H1 (cell line): ENCODE results near the gene LAMB1. TPM values are rescaled to one million over a fixed set of nuclear protein-coding genes. Genes with fewer than 3 reads are reported as not detected.

Experiments
- RNF2 ChIP-seq: fragments of 200-900, 300-1000 bp; sonication (generic); IDR thresholded peaks from 2 replicates; pipeline ENCODE4 v1.7.1; 2016; ENCODE audit warnings: borderline replicate concordance, low read depth, mild to moderate bottlenecking, antibody characterized with exemption, low read length; ENCODE audit not compliant: poor library complexity, severe bottlenecking; ENCODE audit errors: missing control alignments
- polyA plus RNA-seq, 7 experiments: library from polyadenylated mRNA; depleted of rRNA in 3 of 7; stranded (reverse) in 5 of 7; unstranded in 2 of 7; fragments of >200 nt in 5 of 7; fragments of 200-250 nt in 2 of 7; gene quantifications; 1 replicate in 5 of 7; 2 replicates in 1 of 7; 4 replicates in 1 of 7; pipeline versions ENCODE4 v1.2.1 to v1.2.3, GENCODE V29; 2011 to 2013; ENCODE audit warnings: missing spikeins in 2 of 7, mixed read lengths in 2 of 7
- total RNA-seq: library from RNA; stranded (reverse); fragmentation: NEBNext Ultra II Directional; extraction: Animal tissue kit (Norgen Biotek cat#: 25700); gene quantifications from 2 replicates; pipeline ENCODE4 v1.2.1, GENCODE V29; 2021

The LAMB1 gene
- total and polyA plus RNA-seq, 2 of the 8 experiments (the other 6 are each of a cell fraction or from before 2014, with no cell fraction given), result 31.9 to 38.5 TPM

- TF ChIP-seq RNF2, result no peak
These were observed 42.7 kb downstream of the LAMB1 start (continued) for GRCh38 chr7:107960272-107960671.
